ENCODE measurements around the gene SHOC1. TPM values are rescaled to one million over a fixed set of nuclear protein-coding genes. Genes with fewer than 3 reads are reported as not detected.

SHOC1 gene
- polyA plus RNA-seq, 1 experiment: not detected

DNA sequence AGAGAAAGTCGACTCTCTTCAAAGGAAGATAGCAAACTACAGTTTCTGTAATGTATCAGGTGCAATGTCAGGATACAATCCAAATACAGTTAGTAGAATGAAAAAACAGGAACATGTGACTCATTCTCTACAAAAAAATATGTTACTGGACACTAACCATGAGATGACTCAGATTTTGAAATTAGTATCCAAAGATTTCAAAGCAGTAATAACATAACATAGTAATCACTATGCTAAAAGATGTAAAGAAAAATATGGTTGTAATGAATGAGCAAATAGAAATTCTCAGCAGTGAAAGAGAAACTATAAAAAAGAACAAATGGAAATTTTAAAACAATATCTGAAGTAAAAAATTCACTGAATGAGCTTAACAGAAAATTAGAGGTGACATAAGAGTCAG lies 42.3 kb downstream of the SHOC1 start:
- Histone ChIP-seq H3K27me3 (ENCODE audit: control insufficient read depth, insufficient read depth, low read length) (no peaks in the 10 kb centered on the region), H3K36me3 (ENCODE audit: control insufficient read depth, insufficient read depth, low read length) (no peaks in the 10 kb centered on the region), H3K4me3 (ENCODE audit: low read depth, low read length) (no peak overlapping the region)
- TF ChIP-seq, protein P1, sequence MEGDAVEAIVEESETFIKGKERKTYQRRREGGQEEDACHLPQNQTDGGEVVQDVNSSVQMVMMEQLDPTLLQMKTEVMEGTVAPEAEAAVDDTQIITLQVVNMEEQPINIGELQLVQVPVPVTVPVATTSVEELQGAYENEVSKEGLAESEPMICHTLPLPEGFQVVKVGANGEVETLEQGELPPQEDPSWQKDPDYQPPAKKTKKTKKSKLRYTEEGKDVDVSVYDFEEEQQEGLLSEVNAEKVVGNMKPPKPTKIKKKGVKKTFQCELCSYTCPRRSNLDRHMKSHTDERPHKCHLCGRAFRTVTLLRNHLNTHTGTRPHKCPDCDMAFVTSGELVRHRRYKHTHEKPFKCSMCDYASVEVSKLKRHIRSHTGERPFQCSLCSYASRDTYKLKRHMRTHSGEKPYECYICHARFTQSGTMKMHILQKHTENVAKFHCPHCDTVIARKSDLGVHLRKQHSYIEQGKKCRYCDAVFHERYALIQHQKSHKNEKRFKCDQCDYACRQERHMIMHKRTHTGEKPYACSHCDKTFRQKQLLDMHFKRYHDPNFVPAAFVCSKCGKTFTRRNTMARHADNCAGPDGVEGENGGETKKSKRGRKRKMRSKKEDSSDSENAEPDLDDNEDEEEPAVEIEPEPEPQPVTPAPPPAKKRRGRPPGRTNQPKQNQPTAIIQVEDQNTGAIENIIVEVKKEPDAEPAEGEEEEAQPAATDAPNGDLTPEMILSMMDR (IDR thresholded peaks at IDR 0.05; ENCODE audit: insufficient read depth, low read depth, low read length): no peak
- no peak for DNase-seq (ENCODE audit: low read depth)
- CTCF ChIA-PET: interaction anchor here (1.0 to 1.6 kb wide), 2 partner anchors 9 to 338 kb away, joined by 3 to 4 read pairs; no protein-coding TSS in a partner anchor
- POLR2A ChIA-PET: no interaction called here

Small RNAs within 50 kb of the gene (small RNA-seq; reads per million reads assigned to genes)
- not detected for gene RNU6-1013P (ENCODE audit: insufficient read length, low read depth, low replicate concordance)

Other genes with a start within 250 kb of the SHOC1 start
- 49.3 and 74.9 TPM in 2 replicates for gene PTGR1, start 195.3 kb downstream of the SHOC1 start, polyA plus RNA-seq (2011; rRNA removed)
- 4.9 and 6.9 TPM in 2 replicates for gene DNAJC25, start 163.6 kb downstream of the SHOC1 start, polyA plus RNA-seq (2011; rRNA removed)
- 48.4 and 68.0 TPM in 2 replicates for gene GNG10, start 133.3 kb downstream of the SHOC1 start, polyA plus RNA-seq (2011; rRNA removed)
- gene UGCG, start 101.9 kb upstream of the SHOC1 start, polyA plus RNA-seq (2011; rRNA removed): 34.3 and 79.4 TPM in 2 replicates